ENCODE measurements around the gene TST. TPM values are rescaled to one million over a fixed set of nuclear protein-coding genes. Genes with fewer than 3 reads are reported as not detected.

Gene TST
- total RNA-seq, 1 donor from 2014 or later = 21.5 TPM

DNA sequence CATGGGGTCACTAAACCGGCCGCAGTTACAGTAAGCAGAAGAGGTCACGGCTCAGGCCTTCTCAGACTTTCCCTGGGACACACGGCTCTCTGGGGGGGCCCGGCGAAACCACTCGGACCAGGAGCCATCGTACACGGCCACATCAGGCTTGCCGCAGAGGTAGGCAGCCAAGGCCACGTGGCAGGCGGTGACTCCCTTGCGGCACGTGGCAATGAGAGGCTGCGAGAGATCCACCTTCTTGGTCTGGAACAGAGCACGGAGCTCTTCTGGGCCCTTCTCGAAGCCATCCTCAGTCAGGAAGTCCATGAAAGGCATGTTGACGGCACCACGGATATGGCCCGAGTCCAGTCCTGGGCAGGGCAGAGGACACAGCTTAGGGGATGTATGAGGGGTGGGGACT is 8.3 kb downstream of the TST start:
- Histone ChIP-seq H3K4me3 (no peak overlapping the region), H3K36me3 (no peaks in the 10 kb centered on the region), H3K4me2 (no peak overlapping the region), H3K79me2 (ENCODE audit: low read depth) (no peaks in the 10 kb centered on the region), H4K20me1 (ENCODE audit: low read depth) (peaks cover 34% of the 10 kb centered on the region), H3F3A (ENCODE audit: low read depth) (peaks cover 14% of the 10 kb centered on the region), H3K9ac (no peak overlapping the region), H3K9me3 (ENCODE audit: low read depth) (no peaks in the 10 kb centered on the region), H3K27me3 (no peaks in the 10 kb centered on the region), H2AFZ (replicated peaks) (no peak overlapping the region), H3K27ac (no peak overlapping the region), H3K4me1 (peaks cover 23% of the 10 kb centered on the region)
- no peak for DNase-seq (ENCODE audit: low spot score)
- no peak overlapping the region for H3K4me3 Mint-ChIP-seq
- H3K27ac Mint-ChIP-seq = no peak overlapping the region
- peaks cover 6% of the 10 kb centered on the region for H3K9me3 Mint-ChIP-seq
- peaks cover 5% of the 10 kb centered on the region for H3K36me3 Mint-ChIP-seq
- TF ChIP-seq EZH2 (IDR thresholded peaks at IDR 0.05) = no peak
- TF ChIP-seq, protein P1, sequence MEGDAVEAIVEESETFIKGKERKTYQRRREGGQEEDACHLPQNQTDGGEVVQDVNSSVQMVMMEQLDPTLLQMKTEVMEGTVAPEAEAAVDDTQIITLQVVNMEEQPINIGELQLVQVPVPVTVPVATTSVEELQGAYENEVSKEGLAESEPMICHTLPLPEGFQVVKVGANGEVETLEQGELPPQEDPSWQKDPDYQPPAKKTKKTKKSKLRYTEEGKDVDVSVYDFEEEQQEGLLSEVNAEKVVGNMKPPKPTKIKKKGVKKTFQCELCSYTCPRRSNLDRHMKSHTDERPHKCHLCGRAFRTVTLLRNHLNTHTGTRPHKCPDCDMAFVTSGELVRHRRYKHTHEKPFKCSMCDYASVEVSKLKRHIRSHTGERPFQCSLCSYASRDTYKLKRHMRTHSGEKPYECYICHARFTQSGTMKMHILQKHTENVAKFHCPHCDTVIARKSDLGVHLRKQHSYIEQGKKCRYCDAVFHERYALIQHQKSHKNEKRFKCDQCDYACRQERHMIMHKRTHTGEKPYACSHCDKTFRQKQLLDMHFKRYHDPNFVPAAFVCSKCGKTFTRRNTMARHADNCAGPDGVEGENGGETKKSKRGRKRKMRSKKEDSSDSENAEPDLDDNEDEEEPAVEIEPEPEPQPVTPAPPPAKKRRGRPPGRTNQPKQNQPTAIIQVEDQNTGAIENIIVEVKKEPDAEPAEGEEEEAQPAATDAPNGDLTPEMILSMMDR (IDR thresholded peaks at IDR 0.05) = no peak
- no peak for TF ChIP-seq EZH2phosphoT487 (IDR thresholded peaks at IDR 0.05)
- H3K27me3 Mint-ChIP-seq (ENCODE audit: insufficient read depth, low read depth) = peaks cover 7% of the 10 kb centered on the region
- H3K4me1 Mint-ChIP-seq = peaks cover 31% of the 10 kb centered on the region

DNA sequence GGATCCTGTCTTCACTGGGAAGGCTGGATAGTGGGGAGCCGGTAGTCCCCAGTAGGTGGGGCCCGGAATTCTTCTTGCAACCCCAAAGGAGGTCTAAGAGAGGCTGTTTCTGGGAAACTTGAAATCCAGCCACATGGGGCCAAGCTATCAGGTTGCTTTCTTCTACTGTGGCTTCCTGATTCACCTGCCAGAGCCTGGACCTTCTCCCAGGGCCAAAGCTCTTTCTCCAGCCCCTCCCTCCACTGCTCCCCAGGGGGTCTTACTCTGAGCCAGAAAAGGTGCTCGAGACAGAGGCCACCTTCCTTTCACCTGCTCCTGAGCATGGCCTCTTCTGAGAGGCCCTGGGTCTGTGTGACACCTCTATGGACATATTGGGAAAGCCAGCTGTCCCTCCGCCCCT is 9.1 kb downstream of the TST start:
- TF ChIP-seq EZH2phosphoT487 (IDR thresholded peaks at IDR 0.05) (no peak), EZH2 (IDR thresholded peaks at IDR 0.05) (no peak)
- TF ChIP-seq, protein P1 (IDR thresholded peaks at IDR 0.05) = no peak
- Histone ChIP-seq H3K4me2 (no peak overlapping the region), H4K20me1 (ENCODE audit: low read depth) (peaks cover 28% of the 10 kb centered on the region), H3K9ac (no peak overlapping the region), H3K4me1 (peaks cover 29% of the 10 kb centered on the region), H3K27ac (no peak overlapping the region), H3K4me3 (no peak overlapping the region), H3F3A (ENCODE audit: low read depth) (peaks cover 19% of the 10 kb centered on the region), H3K27me3 (no peaks in the 10 kb centered on the region), H3K9me3 (ENCODE audit: low read depth) (no peaks in the 10 kb centered on the region), H2AFZ (replicated peaks) (no peak overlapping the region), H3K36me3 (no peaks in the 10 kb centered on the region), H3K79me2 (ENCODE audit: low read depth) (no peaks in the 10 kb centered on the region)
- Mint-ChIP-seq H3K27ac (no peak overlapping the region), H3K4me1 (peaks cover 34% of the 10 kb centered on the region), H3K27me3 (ENCODE audit: insufficient read depth, low read depth) (peaks cover 7% of the 10 kb centered on the region), H3K36me3 (peaks cover 4% of the 10 kb centered on the region), H3K9me3 (peaks cover 6% of the 10 kb centered on the region), H3K4me3 (no peak overlapping the region)
- DNase-seq (ENCODE audit: low spot score) = no peak

DNA sequence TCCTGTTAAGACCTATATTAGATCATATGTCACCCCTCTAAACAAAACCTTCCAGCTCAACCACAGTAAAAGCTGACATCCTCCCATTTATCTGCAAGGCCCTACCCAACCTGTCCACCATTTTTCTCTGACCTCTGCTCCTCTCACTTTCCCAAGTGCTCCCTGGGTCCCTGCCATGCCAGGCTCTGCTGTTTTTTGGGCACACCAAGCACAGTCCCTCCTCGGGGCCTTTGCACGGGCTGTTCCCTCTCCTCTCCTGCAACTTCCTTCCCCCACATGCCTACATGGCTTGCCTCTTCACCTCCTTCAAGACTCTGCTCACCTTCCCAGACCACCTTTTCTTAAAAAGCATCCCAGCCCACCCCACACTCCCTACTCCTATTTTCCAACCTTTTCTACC is 9.8 kb downstream of the TST start:
- Mint-ChIP-seq H3K27me3 (ENCODE audit: insufficient read depth, low read depth) (peaks cover 9% of the 10 kb centered on the region), H3K4me1 (peaks cover 32% of the 10 kb centered on the region), H3K4me3 (no peak overlapping the region), H3K27ac (no peak overlapping the region), H3K9me3 (peaks cover 6% of the 10 kb centered on the region), H3K36me3 (peaks cover 4% of the 10 kb centered on the region)
- Histone ChIP-seq H3K4me1 (peaks cover 29% of the 10 kb centered on the region), H3K79me2 (ENCODE audit: low read depth) (no peaks in the 10 kb centered on the region), H4K20me1 (ENCODE audit: low read depth) (peaks cover 22% of the 10 kb centered on the region), H3K27ac (no peak overlapping the region), H3K4me2 (no peak overlapping the region), H3F3A (ENCODE audit: low read depth) (peaks cover 19% of the 10 kb centered on the region), H2AFZ (replicated peaks) (no peak overlapping the region), H3K9ac (no peak overlapping the region), H3K36me3 (no peaks in the 10 kb centered on the region), H3K9me3 (ENCODE audit: low read depth) (no peaks in the 10 kb centered on the region), H3K27me3 (no peaks in the 10 kb centered on the region), H3K4me3 (no peak overlapping the region)
- no peak for DNase-seq (ENCODE audit: low spot score)
- TF ChIP-seq, protein P1 (IDR thresholded peaks at IDR 0.05) = no peak
- no peak for TF ChIP-seq EZH2 (IDR thresholded peaks at IDR 0.05)
- TF ChIP-seq EZH2phosphoT487 (IDR thresholded peaks at IDR 0.05) = no peak
